Thoracic aorta (tissue), 2 donors: Measurements from ENCODE around the gene ADAMTS4. TPM values are rescaled to one million over a fixed set of nuclear protein-coding genes. Genes with fewer than 3 reads are reported as not detected.
A peak's percentile ranks its signal among the peaks of the same experiment; 100 is the strongest.

Experiments
- ATAC-seq: fragments of 150-250 bp; one replicate; pipeline ENCODE4 v1.8.0; 2017; ENCODE audit warnings: low read depth; ENCODE audit not compliant: insufficient number of reproducible peaks, low FRiP score
- DNase-seq: peaks from one replicate; pipeline ENCODE4 v3.0.0-alpha.2; 2020; ENCODE audit warnings: low spot score
- H3K27ac ChIP-seq, 2 donors: fragments of 200-600 bp; sonication (generic); 1 replicate in 1 of 2; 2 replicates in 1 of 2; pipeline ENCODE4 v1.5.1; 2016; ENCODE audit warnings: mild to moderate bottlenecking in 2 of 2, moderate library complexity in 2 of 2
- H3K27me3 ChIP-seq: fragments of 200-600 bp; sonication (generic); replicated peaks from 2 replicates; pipeline ENCODE4 v1.6.0; 2016; ENCODE audit warnings: mild to moderate bottlenecking; ENCODE audit not compliant: insufficient read depth
- H3K36me3 ChIP-seq: fragments of 200-600 bp; sonication (generic); one replicate; pipeline ENCODE4 v1.5.1; 2016
- H3K4me1 ChIP-seq, 2 donors: fragments of 200-600 bp; sonication (generic); 1 replicate in 1 of 2; 2 replicates in 1 of 2; pipeline versions ENCODE4 v1.5.1 to v1.6.0; 2016; ENCODE audit warnings: low read depth in 2 of 2, mild to moderate bottlenecking in 1 of 2; ENCODE audit not compliant: control insufficient read depth in 1 of 2
- H3K4me3 ChIP-seq: fragments of 200-600 bp; sonication (generic); 2 replicates; pipeline ENCODE4 v1.5.1; 2016; ENCODE audit warnings: mild to moderate bottlenecking
- H3K9me3 ChIP-seq: fragments of 200-600 bp; sonication (generic); 2 replicates; pipeline ENCODE4 v1.5.1; 2016
- total RNA-seq, 2 donors: library from RNA; depleted of rRNA; stranded (reverse); fragments of >200 nt; gene quantifications; one replicate each; pipeline versions ENCODE4 v1.1.0 to v1.2.3, GENCODE V29; 2016
- TF ChIP-seq, protein P1 (sequence below): fragments of 200-600 bp; sonication (generic); IDR thresholded peaks from one replicate; pipeline ENCODE4 v1.5.1; 2019; ENCODE audit warnings: antibody characterized with exemption

ADAMTS4 gene
- total RNA-seq, 2 donors from 2014 or later, result 15.0 to 171 TPM

DNA sequence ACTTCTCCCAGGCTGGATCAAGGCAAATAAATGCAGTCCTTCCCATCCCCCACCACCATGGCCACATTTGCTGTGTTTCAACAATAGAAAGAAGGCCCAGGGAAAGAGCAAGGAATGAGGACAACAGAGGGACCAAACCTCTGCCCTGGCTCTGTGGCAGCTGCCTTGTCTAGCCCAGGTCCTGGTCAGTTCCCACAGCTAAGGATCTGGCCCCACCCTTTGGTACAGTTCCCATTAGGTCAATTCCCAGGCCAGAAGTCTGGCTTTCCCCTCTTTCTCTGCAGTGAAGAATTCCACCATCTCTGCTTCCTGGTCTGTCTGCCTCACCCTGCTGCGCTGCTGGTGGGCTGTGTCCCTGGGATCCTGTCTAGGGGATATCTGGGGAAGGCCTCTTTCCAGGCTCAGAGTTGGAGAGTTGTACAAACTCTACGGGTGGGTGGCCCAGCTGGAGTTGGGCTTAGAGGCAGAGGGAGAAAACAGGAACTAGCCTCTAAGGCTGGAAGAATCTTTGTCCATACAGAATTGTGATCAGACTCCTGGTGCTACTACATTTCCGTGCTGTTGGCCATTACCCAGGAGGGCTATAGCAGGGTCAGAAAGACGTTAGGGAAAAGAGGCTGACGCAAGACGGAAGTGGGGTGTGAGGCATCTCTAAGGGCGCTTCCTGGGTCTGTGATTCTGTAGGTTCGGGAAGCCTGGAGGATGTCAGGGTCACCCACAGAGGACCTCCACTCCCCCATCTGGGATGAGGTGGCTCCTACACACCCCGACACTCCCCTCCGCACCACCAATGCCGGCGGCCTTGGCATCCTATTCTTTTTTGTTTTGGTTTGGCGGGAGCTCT lies 2.4 kb upstream of the ADAMTS4 start:
- Histone ChIP-seq H3K9me3 (no peaks in the 10 kb centered on the region), H3K4me3 (peak overlapping the region; percentile 86), H3K4me1 (peaks cover 13 to 35% of the 10 kb centered on the region in 2 donors), H3K36me3 (peaks cover under 1% of the 10 kb centered on the region), H3K27me3 (no peaks in the 10 kb centered on the region), H3K27ac (peak overlapping the region; percentile 94 to 99)
- TF ChIP-seq, protein P1, sequence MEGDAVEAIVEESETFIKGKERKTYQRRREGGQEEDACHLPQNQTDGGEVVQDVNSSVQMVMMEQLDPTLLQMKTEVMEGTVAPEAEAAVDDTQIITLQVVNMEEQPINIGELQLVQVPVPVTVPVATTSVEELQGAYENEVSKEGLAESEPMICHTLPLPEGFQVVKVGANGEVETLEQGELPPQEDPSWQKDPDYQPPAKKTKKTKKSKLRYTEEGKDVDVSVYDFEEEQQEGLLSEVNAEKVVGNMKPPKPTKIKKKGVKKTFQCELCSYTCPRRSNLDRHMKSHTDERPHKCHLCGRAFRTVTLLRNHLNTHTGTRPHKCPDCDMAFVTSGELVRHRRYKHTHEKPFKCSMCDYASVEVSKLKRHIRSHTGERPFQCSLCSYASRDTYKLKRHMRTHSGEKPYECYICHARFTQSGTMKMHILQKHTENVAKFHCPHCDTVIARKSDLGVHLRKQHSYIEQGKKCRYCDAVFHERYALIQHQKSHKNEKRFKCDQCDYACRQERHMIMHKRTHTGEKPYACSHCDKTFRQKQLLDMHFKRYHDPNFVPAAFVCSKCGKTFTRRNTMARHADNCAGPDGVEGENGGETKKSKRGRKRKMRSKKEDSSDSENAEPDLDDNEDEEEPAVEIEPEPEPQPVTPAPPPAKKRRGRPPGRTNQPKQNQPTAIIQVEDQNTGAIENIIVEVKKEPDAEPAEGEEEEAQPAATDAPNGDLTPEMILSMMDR, result no peak
- ATAC-seq (no peak), DNase-seq (no peak)

DNA sequence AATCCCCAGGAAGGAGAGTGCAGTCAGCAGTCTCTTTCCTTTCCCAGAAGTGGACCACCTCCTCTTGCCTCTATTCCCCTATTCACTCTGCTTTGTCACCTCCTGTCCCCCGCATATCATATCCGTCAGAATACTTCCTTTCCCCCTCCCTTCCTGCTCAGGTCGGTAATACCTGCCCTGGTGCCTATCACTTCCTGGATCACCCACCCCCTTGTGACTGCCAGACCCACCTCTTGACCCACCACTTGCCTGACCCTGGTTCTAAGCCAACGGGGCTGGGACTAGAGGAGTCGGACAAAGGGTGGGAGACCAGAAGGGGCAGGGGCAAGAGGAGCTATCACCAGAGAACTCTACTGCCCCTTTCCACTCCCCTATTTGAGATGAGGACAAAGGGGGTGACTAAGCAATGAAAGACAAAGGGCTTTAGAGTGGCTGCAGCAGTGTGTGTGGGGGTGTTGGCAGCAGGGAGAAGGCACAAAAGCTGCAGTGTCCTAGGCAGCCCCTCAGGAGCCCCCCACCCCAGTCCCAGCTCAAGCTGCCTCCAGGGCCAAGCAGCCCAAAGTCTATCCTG lies 1.7 kb upstream of the ADAMTS4 start:
- Histone ChIP-seq H3K36me3 (no peaks in the 10 kb centered on the region), H3K27ac (peak overlapping the region; percentile 94 to 99), H3K27me3 (no peaks in the 10 kb centered on the region), H3K4me3 (no peak overlapping the region), H3K4me1 (peaks cover 13 to 35% of the 10 kb centered on the region in 2 donors), H3K9me3 (no peaks in the 10 kb centered on the region)
- TF ChIP-seq, protein P1, result no peak
- no peak for ATAC-seq
- DNase-seq, result no peak

DNA sequence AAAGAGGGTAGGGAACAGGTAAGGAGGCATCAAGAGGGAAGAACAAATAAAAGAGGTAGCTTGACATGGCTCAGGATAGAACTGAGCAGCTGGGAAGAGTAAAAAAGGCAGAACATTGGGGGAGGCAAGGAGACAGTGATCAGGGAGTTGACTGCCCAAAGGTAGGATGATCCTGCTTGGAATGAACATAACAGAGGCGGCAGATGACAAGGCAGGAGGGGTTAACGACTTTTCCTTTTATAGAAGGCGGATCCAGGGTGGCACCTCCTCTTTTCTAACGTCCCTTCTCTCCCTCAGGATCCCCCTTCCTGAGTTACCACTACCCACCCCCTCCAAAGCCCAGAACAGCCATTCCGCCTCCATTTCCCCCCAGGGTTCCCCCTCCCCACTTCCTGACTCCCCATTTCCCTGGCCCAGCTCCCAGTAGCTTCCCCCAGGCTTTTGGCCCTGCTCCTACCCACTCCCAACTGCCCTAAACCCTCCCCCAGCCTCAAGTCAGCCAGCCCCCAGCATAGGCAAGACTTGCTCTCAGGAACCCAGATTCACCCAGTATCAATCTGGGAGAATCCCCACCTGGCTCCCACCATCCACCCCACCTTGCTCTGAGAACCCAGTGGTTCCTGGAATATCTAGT lies 769 bp upstream of the ADAMTS4 start:
- Histone ChIP-seq H3K36me3 (no peaks in the 10 kb centered on the region), H3K4me3 (no peak overlapping the region), H3K27me3 (no peaks in the 10 kb centered on the region), H3K4me1 (peaks cover 10 to 35% of the 10 kb centered on the region in 2 donors), H3K9me3 (no peaks in the 10 kb centered on the region), H3K27ac (peak overlapping the region; percentile 94 to 99)
- ATAC-seq, result no peak
- TF ChIP-seq, protein P1, result no peak
- no peak for DNase-seq

DNA sequence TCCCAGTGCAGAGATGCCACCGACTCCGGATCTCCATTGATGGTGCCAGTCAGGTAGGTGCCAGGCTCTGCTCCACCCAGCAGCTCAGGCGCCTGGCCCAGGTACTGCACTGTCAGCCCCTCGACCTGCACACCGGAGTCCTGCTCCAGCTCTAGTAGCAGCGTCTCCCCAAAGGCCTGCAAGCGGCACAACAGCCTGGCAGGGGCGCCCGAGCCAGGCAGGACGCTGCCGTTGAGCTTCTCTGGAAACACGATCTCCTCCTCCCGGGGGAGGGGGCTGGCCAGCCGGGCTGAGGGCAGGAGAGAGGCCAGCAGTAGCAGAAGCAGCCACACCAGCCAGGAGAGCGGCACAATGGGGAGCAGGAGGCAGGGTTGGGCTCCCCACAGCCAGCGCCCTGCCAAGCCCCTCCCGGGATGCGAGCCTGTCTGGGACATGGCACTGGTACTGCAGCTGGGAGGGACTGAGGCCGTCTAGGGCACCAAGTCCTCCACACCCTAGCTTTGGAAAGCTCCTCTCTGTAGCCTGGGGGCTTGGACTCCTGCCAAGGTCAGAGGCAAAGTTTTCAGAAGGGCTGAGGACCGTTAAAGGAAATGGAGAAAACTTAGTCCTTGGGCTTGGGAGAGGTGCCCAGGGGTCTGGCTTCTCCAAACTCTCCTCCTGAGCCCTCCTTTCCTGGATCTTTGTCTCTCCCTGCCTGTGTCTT lies 509 bp downstream of the ADAMTS4 start:
- H3K4me1 ChIP-seq, result peaks cover 8 to 30% of the 10 kb centered on the region in 2 donors
- no peak for ATAC-seq
- H3K4me3 ChIP-seq, result peak overlapping the region; percentile 40
- no peaks in the 10 kb centered on the region for H3K27me3 ChIP-seq
- no peaks in the 10 kb centered on the region for H3K36me3 ChIP-seq
- no peak for DNase-seq
- H3K9me3 ChIP-seq, result no peaks in the 10 kb centered on the region
- no peak overlapping the region for H3K27ac ChIP-seq
- TF ChIP-seq, protein P1, result no peak
